HG03103 (cell line): ENCODE data around the gene IL1A.
"Not testable (repeated sequence)": the region's sequence is repeated elsewhere in the genome, so short reads cannot be mapped to it uniquely, and the experiment has no call there.

ENCODE experiments used
- ATAC-seq: cut with Tn5 transposase; IDR thresholded peaks from one replicate; pipeline ENCODE4 v1.9.1; 2021; ENCODE audit warnings: low read depth; ENCODE audit not compliant: unreplicated experiment

Gene IL1A

GRCh38 chr2:112784199-112785189 is at the start of gene IL1A:
IL1A (minus strand) TSS chr2:112784493; CDS start chr2:112783770, 723 bp downstream.
- no peak for ATAC-seq

- ATAC-seq: no peak
Measured at GRCh38 chr2:112833976-112834375, 49.7 kb upstream of the IL1A start.

- not testable (repeated sequence) for ATAC-seq
Measured at GRCh38 chr2:112833639-112833931, 49.3 kb upstream of the IL1A start.

GRCh38 chr2:112832841-112833638 is 48.7 kb upstream of the IL1A start:
- no peak for ATAC-seq

GRCh38 chr2:112831946-112832840 is 47.9 kb upstream of the IL1A start:
- no peak for ATAC-seq

GRCh38 chr2:112831513-112831845 is 47.2 kb upstream of the IL1A start:
- ATAC-seq: no peak

GRCh38 chr2:112830682-112831512 is 46.6 kb upstream of the IL1A start:
- no peak for ATAC-seq

- ATAC-seq: no peak
Measured at GRCh38 chr2:112829961-112830681, 45.8 kb upstream of the IL1A start.

- ATAC-seq: no peak
Measured at GRCh38 chr2:112829101-112829960, 45.0 kb upstream of the IL1A start.

- no peak for ATAC-seq
Measured at GRCh38 chr2:112828251-112828691, 44.0 kb upstream of the IL1A start.

- ATAC-seq: no peak
Measured at GRCh38 chr2:112827604-112828185, 43.4 kb upstream of the IL1A start.

- ATAC-seq: no peak
Measured at GRCh38 chr2:112827009-112827408, 42.7 kb upstream of the IL1A start.

GRCh38 chr2:112825706-112826105 is 41.4 kb upstream of the IL1A start:
- no peak for ATAC-seq

- ATAC-seq: no peak
Measured at GRCh38 chr2:112824694-112825085, 40.4 kb upstream of the IL1A start.

- ATAC-seq: no peak
Measured at GRCh38 chr2:112821682-112822081, 37.4 kb upstream of the IL1A start.

- peak; percentile 61 for ATAC-seq
Measured at GRCh38 chr2:112821142-112821541, 36.8 kb upstream of the IL1A start.

- no peak for ATAC-seq
Measured at GRCh38 chr2:112820343-112820742, 36.0 kb upstream of the IL1A start.

- no peak for ATAC-seq
Measured at GRCh38 chr2:112819081-112819480, 34.8 kb upstream of the IL1A start.
